Measurements from ENCODE around the gene MRPS34.

MRPS34 gene

GRCh38 chr16:1727651-1728624 lies 45.0 kb downstream of the MRPS34 start:
- DNase-seq (ENCODE audit: low spot score), result no peak

- DNase-seq (ENCODE audit: low spot score), result no peak
Measured at GRCh38 chr16:1726661-1727502, 46.1 kb downstream of the MRPS34 start.

GRCh38 chr16:1724491-1724890 lies 48.4 kb downstream of the MRPS34 start:
- DNase-seq (ENCODE audit: low spot score), result peak; percentile 12

- peak; percentile 77 for DNase-seq (ENCODE audit: low spot score)
Measured at GRCh38 chr16:1723450-1724147, 49.3 kb downstream of the MRPS34 start.

All from D341Med (cell line).